Measurements from ENCODE around the gene ZNF235.
"Not testable (repeated sequence)": the region's sequence is repeated elsewhere in the genome, so short reads cannot be mapped to it uniquely, and the experiment has no call there.

ZNF235 gene

GRCh38 chr19:44277331-44277730, 27.5 kb downstream of the ZNF235 start:
- ChIA-PET POLR2A (no interaction called here), CTCF (no interaction called here)
- DNase-seq (ENCODE audit: extremely low spot score), result no peak

GRCh38 chr19:44260695-44261446, 44.0 kb downstream of the ZNF235 start:
- ChIA-PET CTCF (no interaction called here), POLR2A (no interaction called here)
- TF ChIP-seq ELF4 (IDR thresholded peaks at IDR 0.05) (no peak), TARDBP (IDR thresholded peaks at IDR 0.05) (no peak), L3MBTL2 (conservative IDR thresholded peaks at IDR 0.05) (no peak), FOXK2 (IDR thresholded peaks at IDR 0.05) (no peak), PKNOX1 (IDR thresholded peaks at IDR 0.05) (no peak), BHLHE40 (IDR thresholded peaks at IDR 0.05; ENCODE audit: borderline replicate concordance) (no peak), SP1 (IDR thresholded peaks at IDR 0.05) (no peak), CTBP1 (IDR thresholded peaks at IDR 0.05; ENCODE audit: borderline replicate concordance) (no peak), FOXM1 (IDR thresholded peaks at IDR 0.05; ENCODE audit: borderline replicate concordance) (no peak), ARNT (IDR thresholded peaks at IDR 0.05) (no peak), HDGF (IDR thresholded peaks at IDR 0.05; ENCODE audit: borderline replicate concordance) (no peak), ZNF384 (IDR thresholded peaks at IDR 0.05) (no peak)
- no peak for DNase-seq (ENCODE audit: extremely low spot score)

More at GRCh38 chr19:44277331-44277730, 27.5 kb downstream of the ZNF235 start:
- TF ChIP-seq SP1 (IDR thresholded peaks at IDR 0.05), result no peak
- TF ChIP-seq FOXA1 (IDR thresholded peaks at IDR 0.05), result no peak
- no peak for TF ChIP-seq ZNF384 (IDR thresholded peaks at IDR 0.05)

- TF ChIP-seq FOXM1 (IDR thresholded peaks at IDR 0.05; ENCODE audit: borderline replicate concordance) (no peak), ARNT (IDR thresholded peaks at IDR 0.05) (no peak), BHLHE40 (IDR thresholded peaks at IDR 0.05; ENCODE audit: borderline replicate concordance) (no peak), CTBP1 (IDR thresholded peaks at IDR 0.05; ENCODE audit: borderline replicate concordance) (no peak), LEF1 (IDR thresholded peaks at IDR 0.05; ENCODE audit: borderline replicate concordance) (no peak), FOXK2 (IDR thresholded peaks at IDR 0.05) (no peak), SUZ12 (IDR thresholded peaks at IDR 0.05) (no peak)
- ChIA-PET CTCF (no interaction called here), POLR2A (interaction anchor here (1.0 kb wide), 1 partner anchor 53 kb away, joined by 3 read pairs; no protein-coding TSS in a partner anchor)
- DNase-seq (ENCODE audit: extremely low spot score), result no peak
Observed at GRCh38 chr19:44260343-44260681, 44.5 kb downstream of the ZNF235 start.

- ChIA-PET CTCF (no interaction called here), POLR2A (no interaction called here)
- TF ChIP-seq ZNF384 (IDR thresholded peaks at IDR 0.05) (no peak), FOXM1 (IDR thresholded peaks at IDR 0.05; ENCODE audit: borderline replicate concordance) (no peak), L3MBTL2 (conservative IDR thresholded peaks at IDR 0.05) (no peak), SP1 (IDR thresholded peaks at IDR 0.05) (no peak), FOXK2 (IDR thresholded peaks at IDR 0.05) (no peak), FOXA1 (IDR thresholded peaks at IDR 0.05) (no peak), SUZ12 (IDR thresholded peaks at IDR 0.05) (no peak), TARDBP (IDR thresholded peaks at IDR 0.05) (no peak), PKNOX1 (IDR thresholded peaks at IDR 0.05) (no peak), BHLHE40 (IDR thresholded peaks at IDR 0.05; ENCODE audit: borderline replicate concordance) (no peak), CTBP1 (IDR thresholded peaks at IDR 0.05; ENCODE audit: borderline replicate concordance) (no peak)
- DNase-seq (ENCODE audit: extremely low spot score), result no peak
Observed at GRCh38 chr19:44258835-44259413, 45.9 kb downstream of the ZNF235 start.

GRCh38 chr19:44258136-44258535, 46.7 kb downstream of the ZNF235 start:
- ChIA-PET CTCF (no interaction called here), POLR2A (no interaction called here)
- TF ChIP-seq ELF4 (IDR thresholded peaks at IDR 0.05) (no peak), BHLHE40 (IDR thresholded peaks at IDR 0.05; ENCODE audit: borderline replicate concordance) (no peak), SUZ12 (IDR thresholded peaks at IDR 0.05) (no peak), CTBP1 (IDR thresholded peaks at IDR 0.05; ENCODE audit: borderline replicate concordance) (no peak), SP1 (IDR thresholded peaks at IDR 0.05) (no peak), ARNT (IDR thresholded peaks at IDR 0.05) (no peak), L3MBTL2 (conservative IDR thresholded peaks at IDR 0.05) (no peak)
- no peak for DNase-seq (ENCODE audit: extremely low spot score)

- ChIA-PET POLR2A (no interaction called here), CTCF (no interaction called here)
- TF ChIP-seq FOXM1 (IDR thresholded peaks at IDR 0.05; ENCODE audit: borderline replicate concordance) (no peak), BHLHE40 (IDR thresholded peaks at IDR 0.05; ENCODE audit: borderline replicate concordance) (no peak), NFRKB (IDR thresholded peaks at IDR 0.05) (no peak), LEF1 (IDR thresholded peaks at IDR 0.05; ENCODE audit: borderline replicate concordance) (no peak), ELF4 (IDR thresholded peaks at IDR 0.05) (no peak), HDGF (IDR thresholded peaks at IDR 0.05; ENCODE audit: borderline replicate concordance) (no peak), FOXK2 (IDR thresholded peaks at IDR 0.05) (no peak), L3MBTL2 (conservative IDR thresholded peaks at IDR 0.05) (no peak), SP1 (IDR thresholded peaks at IDR 0.05) (no peak)
- no peak for DNase-seq (ENCODE audit: extremely low spot score)
Observed at GRCh38 chr19:44255705-44256411, 49.0 kb downstream of the ZNF235 start.

- TF ChIP-seq FOXM1 (IDR thresholded peaks at IDR 0.05; ENCODE audit: borderline replicate concordance) (no peak), PKNOX1 (IDR thresholded peaks at IDR 0.05) (no peak), ARNT (IDR thresholded peaks at IDR 0.05) (no peak), L3MBTL2 (conservative IDR thresholded peaks at IDR 0.05) (no peak), NFRKB (IDR thresholded peaks at IDR 0.05) (no peak), CTBP1 (IDR thresholded peaks at IDR 0.05; ENCODE audit: borderline replicate concordance) (no peak), TARDBP (IDR thresholded peaks at IDR 0.05) (no peak), ELF4 (IDR thresholded peaks at IDR 0.05) (no peak)
- ChIA-PET CTCF (no interaction called here), POLR2A (no interaction called here)
- no peak for DNase-seq (ENCODE audit: extremely low spot score)
Observed at GRCh38 chr19:44254496-44254895, 50.3 kb downstream of the ZNF235 start.

GRCh38 chr19:44253392-44253791, 51.4 kb downstream of the ZNF235 start:
- DNase-seq (ENCODE audit: extremely low spot score); CTCF ChIA-PET; POLR2A ChIA-PET: not testable (repeated sequence)

- POLR2A ChIA-PET; DNase-seq (ENCODE audit: extremely low spot score): not testable (repeated sequence)
Observed at GRCh38 chr19:44252332-44252731, 52.5 kb downstream of the ZNF235 start.

More at GRCh38 chr19:44252332-44252731, 52.5 kb downstream of the ZNF235 start:
- CTCF ChIA-PET, result not testable (repeated sequence)
